ENCODE measurements around the gene ARHGAP15.

DNA sequence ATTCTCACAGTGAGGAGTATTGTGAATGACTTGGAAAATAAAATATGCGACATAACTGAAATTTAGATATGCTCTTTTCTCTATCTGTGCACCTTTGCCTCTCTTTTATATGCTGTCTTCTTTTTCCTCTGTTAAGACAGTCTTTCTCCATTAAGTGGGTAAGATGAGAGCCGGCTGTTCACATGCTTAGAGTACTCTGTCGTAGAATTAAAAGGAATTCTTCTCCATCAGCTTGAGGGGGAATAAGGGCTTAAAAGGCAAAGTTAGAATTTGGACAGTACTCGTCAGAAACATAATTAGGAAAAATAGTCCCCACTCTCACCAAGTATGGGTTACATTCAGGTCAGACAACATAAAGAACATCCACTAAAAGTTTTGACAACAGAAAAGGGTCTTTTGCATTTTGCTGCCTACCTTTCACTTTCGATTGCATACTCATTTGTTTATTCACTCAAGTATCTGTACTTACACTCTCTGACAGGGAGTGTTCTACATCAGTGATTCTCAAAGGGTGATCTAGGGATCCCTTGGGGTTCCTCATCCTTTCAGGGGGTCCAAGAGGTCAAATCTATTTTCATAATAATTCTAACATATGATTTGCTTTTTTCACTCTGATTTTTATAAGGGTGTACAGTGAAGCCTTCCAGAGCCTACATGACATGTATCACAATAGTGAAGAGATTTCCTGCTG, 48.0 kb downstream of the ARHGAP15 start:
- TF ChIP-seq EZH2 (IDR thresholded peaks at IDR 0.05; ENCODE audit: low read length, missing control alignments) (no peak), CTCF (conservative IDR thresholded peaks at IDR 0.05 in 1 of 2, IDR thresholded peaks at IDR 0.05 in 1 of 2; ENCODE audit: low read depth in 1 of 2, low read length in 2 of 2) (no peak)

Measured in fibroblast of lung (primary cell).